ENCODE measurements around the gene GNAZ.

Gene GNAZ

DNA sequence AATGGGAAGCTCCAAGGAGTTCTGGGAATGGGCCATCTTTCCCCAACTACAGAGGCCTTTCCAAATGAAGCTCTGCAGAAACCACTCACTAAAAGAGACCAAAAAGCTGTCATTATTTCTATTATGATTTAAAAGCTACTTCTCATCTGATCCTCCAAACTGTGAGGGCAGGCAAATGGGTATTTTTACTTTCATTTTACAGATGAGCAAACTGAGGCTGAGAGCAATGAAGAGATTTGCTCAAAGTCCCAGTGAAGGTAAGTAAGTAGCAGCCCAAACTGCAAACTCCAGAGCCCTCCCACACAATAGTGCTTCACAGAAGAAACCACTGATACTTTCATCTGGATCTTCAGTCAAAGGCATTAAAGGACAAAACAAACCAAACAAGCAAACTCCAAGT is 70.1 kb downstream of the GNAZ start:
- no peak for DNase-seq

DNA sequence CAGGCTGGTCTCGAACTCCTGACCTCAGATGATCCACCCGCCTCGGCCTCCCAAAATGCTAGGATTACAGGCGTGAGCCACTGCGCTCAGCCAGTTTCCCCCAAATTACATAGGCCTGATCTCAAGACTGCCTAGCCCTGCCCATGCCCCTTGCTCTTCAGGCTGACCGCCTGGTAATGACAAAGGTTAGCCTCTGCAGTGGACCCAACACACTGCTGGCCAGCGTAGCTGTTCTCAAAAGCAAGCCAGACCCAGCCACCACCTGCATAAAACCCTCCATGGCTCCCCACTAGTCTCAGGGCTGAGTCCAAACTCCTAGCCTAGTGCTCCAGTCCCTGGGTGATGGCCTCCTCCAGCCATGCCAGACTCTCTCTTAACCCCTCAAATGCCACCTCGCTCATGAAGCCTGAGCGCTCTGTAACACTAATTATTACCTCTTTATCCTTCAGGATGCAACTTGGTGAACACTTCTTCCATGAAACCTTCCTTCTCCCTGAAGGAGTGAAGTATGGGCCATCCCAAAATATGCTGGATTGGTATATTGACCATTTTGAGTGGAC is 72.3 kb downstream of the GNAZ start:
- DNase-seq, result no peak

DNA sequence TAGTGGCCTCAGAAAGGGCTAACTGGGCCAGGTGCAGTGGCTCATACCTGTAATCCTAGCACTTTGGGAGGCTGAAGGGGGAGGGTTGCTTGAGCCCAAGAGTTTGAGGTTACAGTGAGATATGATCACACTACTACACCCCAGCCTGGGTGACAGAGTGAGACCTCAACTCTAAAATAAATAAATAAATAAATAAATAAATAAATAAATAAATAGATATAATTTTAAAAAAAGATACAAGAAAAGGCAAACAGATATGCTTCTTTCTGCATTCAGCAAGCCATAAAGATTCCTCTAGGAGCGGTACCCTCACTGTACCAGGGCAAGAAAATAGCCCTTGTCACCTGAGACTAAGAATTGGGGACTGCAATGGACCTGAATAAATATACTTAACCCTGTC is 72.8 kb downstream of the GNAZ start:
- no peak for DNase-seq

GRCh38 chr22:23144432-23144831 is 74.1 kb downstream of the GNAZ start:
- DNase-seq, result no peak

DNA sequence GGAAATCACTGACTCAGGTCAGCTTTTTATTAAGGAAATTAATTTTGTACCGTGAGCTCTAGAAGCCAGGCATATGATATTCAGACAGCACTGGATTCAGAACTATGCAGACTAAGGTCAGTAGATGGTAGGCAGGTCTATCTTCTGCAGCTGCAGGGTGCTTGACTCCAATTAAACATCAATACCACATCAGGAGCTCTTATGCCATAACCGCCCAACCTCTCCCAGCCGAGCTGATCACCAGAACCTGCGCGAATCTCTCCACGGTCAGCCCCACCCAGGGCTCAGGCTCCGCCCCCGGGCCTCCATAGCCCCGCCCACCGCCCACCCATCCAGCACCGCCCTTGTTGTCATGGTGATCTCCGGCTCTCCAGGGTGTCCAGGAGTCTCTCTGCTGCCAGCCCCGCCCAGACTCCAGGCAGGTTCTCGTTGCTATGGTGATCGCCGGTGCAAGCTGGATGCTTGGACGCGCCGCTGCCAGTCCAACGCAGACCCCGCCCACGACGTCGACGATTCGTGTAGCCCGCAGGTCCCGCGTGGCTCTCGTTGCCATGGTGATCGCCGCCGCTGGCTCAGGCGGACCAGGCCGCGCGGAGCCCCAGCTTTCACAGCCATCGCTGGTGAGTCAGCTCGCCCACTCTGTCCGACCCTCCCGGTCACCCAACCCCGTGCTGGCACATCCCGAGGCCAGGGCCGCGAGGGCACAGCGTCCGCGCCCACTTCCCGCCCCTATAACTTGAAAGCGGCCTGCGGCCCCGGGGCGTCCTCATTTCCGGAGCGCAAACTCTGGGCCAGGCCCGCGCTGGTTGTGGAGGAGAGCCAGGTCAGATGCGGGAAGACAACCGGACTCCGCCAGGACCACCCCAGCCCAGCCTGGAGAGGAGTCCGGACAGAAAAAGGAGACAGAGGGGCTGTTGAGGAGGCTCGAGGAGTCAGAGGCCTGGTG is 74.9 kb downstream of the GNAZ start, which contains the start of gene RAB36:
Gene RAB36 (plus strand): TSS at position 546 of the 946 bp plus-strand sequence. CDS start 1,140 bp downstream, outside the sequence.
- peak; percentile 97 for DNase-seq

GRCh38 chr22:23145878-23146470 is 75.7 kb downstream of the GNAZ start:
- no peak for DNase-seq

- DNase-seq, result no peak
Observed at GRCh38 chr22:23146478-23147205, 76.3 kb downstream of the GNAZ start.

DNA sequence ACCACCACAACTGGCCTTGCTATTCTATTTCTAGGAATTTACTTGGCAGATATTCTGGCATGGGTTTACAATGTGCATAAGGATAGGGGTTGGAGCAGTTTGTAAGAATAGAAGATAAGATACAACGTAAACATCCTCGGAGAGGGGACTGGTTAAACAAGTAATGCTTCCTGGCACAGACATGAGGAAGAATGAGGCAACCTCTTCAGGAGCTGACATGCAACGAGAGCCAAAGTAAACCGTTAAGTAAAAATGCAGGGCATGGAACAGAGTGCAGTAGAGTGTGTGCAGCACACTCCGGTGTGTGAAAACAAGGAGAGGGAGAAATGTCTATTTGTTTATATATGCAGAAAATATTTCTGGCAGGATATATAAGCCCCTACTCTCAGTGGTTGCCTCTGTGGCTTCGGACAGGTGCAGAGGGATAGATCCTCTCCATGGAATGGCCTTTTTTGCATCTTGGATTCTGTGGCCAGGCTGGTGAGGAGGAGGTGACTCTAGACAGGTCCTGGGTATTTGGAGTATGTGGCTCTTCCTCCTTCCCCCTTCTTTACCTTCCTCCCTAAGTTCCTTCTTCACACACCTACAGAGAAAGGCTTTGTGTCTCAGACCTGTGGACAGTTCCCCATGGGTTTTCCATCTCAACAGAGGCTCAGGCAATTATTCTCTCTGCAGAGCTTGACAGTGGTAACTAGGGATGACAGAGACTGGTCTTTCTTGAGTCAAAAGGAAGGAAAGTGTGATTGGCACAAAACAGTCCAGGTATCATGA is 77.5 kb downstream of the GNAZ start:
- DNase-seq, result no peak

GRCh38 chr22:23149743-23150238 is 79.5 kb downstream of the GNAZ start:
- DNase-seq, result peak; percentile 63

DNA sequence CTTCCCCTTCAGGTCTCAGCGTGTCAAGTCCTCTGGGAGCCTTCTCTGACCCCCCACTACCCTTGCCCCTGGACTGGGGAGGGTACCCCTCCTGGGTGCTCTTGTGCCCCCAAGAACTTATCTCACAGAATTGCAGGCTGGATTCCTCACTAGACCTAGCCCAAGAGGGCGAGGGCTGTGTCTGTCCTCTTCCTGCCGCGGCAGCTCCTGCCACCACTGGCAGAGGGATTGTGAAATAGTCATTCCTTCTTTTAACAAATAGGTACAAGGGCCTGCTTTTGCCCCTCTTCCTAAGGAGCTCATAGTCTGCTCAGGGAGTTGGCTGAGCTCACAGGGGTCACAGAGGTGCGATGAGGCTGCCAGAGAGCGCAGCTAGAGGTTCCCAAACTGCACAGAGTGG is 80.4 kb downstream of the GNAZ start:
- DNase-seq, result no peak

GRCh38 chr22:23151827-23152226 is 81.5 kb downstream of the GNAZ start:
- no peak for DNase-seq

DNA sequence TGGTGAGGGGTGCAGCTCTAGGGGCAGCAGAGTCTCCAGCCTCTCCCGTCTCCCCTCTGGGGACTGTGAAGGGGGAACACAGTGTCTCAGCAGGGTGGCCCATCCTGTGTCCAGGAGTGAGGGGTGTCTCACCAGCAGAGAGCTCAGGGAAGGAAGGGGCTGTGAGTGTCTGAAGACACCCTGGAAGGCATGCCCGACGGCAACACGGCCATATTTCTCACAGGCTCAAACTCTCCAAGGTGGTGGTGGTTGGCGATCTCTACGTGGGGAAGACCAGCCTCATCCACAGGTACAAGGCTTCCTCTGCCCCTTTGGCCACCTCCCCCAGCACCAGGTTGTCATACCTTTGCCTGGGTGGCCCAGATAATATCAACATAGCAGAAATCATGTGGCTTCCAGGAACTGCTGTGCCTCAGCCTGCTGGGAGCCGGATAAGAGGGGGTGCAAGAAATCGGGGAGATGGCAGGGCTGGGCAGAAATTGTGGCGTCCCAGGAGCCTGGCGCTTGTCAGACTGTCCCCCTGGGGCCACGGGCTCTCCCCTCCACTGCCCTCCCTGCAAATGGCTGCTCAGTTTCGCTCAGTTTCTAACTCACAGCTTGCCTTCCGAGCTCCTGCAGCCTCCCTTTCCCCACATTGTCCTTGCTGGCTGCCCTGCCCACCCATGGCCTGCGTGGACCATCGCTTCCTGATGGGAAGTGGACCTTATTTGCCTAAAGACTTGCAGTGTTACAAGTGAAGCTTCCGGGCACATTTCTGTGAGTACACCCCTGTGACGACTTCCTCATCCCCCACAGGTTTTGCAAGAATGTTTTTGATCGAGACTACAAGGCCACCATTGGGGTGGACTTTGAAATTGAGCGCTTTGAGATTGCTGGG is 82.2 kb downstream of the GNAZ start:
- DNase-seq, result no peak

- no peak for DNase-seq
Observed at GRCh38 chr22:23153994-23154393, 83.7 kb downstream of the GNAZ start.

DNA sequence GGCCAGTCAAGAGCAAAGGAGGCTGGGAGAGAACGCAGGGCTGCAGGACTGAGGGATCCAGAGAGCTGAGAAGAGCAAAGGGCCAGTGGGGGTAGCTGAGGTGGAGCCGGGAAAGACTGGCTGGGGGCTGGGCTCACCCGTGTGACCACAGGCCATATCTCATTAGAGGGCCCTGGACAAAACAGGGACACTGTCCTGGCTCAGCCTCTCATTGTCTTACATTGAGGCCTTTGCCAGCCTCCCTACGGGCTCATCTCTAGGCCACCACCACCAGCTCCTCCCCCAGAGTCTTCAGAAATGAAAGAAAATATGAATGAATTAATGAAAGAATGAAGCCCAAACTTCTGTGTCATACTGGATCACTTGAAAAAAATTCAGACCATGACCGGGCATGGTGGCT is 84.1 kb downstream of the GNAZ start:
- no peak for DNase-seq

GRCh38 chr22:23155143-23155542 is 84.8 kb downstream of the GNAZ start:
- no peak for DNase-seq

- no peak for DNase-seq
Observed at GRCh38 chr22:23155831-23156230, 85.5 kb downstream of the GNAZ start.

DNA sequence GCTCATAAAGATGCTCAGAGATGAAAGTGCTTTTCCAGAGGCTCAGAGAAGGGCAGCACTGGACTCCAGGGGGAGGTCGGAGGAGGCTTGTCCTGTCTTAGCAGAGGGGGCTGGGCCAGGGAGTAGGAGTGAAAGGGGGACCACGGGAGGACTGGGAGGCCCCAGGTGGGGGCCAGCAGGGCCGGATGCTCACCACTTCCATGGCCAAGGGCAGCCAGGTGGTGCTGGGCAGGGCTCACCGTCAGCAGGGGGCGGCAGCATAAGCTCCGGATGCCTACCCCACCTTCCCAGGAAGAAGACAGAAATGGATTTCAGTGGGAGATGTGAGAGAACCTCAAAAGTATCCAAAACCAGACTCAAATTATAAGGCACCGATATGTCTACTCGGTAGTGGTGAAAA is 86.0 kb downstream of the GNAZ start:
- DNase-seq, result no peak

DNA sequence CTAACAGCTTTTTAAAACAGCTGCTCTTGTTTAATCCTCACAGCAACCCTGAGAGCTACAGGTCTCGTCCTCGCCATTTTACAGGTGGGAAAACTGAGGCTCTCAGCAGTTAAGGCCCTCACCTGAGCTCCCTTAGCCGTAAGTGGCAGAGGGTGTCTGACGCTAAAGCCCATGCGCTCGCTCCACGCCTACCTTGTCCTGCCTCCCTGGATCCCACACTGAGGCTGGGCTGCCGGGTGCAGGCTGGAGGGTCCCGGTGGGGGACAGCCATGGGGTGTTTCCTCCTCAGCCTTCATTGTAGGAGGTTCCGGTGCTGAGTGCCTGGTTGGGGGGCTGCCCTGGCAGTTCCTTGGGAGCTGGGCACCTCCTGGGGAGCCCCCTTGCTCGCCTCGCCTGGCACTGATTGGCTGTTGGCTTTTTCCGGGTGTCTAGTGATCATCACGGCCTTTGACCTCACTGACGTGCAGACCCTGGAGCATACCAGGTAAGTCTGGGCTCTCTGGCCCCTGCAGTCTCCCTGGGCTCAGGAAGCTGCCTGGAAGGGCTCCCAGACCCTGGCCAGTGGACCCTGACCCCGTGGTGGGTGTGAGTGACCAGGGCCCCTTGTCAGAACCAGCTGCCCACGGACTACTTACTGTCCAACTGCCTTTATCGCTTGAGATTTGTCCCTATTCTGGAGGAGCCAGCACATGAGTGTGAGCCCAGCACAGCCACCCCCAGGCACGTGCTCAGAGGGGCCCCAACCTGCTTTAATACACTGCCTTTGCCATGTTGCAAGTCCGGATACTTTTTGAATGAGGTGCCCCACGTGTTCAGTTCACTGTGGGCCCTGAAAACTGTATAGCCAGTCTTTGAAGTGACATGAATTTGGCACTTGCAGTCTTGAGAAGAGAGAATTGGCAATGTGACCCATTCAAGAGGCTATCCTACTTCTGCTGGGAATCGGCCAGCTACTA is 87.5 kb downstream of the GNAZ start:
- DNase-seq, result no peak

GRCh38 chr22:23158516-23159290 is 88.4 kb downstream of the GNAZ start:
- no peak for DNase-seq
